Measurements from ENCODE around the gene PDZD8.

Gene PDZD8

GRCh38 chr10:117375360-117376178 is at the start of gene PDZD8:
PDZD8 (minus strand) TSS chr10:117375440; CDS start chr10:117375227, 213 bp downstream.
- DNase-seq (ENCODE audit: low read depth) = peak; percentile 52
- peak within 1 kb of the TSS; percentile 94 for H3K4me3 ChIP-seq (ENCODE audit: low read depth, low read length)
- no peak for TF ChIP-seq CTCF (IDR thresholded peaks at IDR 0.05; ENCODE audit: low read depth, low read length, missing control alignments)

- H3K4me3 ChIP-seq (ENCODE audit: low read depth, low read length) = no peak overlapping the region
- TF ChIP-seq CTCF (IDR thresholded peaks at IDR 0.05; ENCODE audit: low read depth, low read length, missing control alignments) = no peak
- no peak for DNase-seq (ENCODE audit: low read depth)
Measured at GRCh38 chr10:117424171-117424570, 48.9 kb upstream of the PDZD8 start.

- no peak for TF ChIP-seq CTCF (IDR thresholded peaks at IDR 0.05; ENCODE audit: low read depth, low read length, missing control alignments)
- no peak for DNase-seq (ENCODE audit: low read depth)
- H3K4me3 ChIP-seq (ENCODE audit: low read depth, low read length) = no peak overlapping the region
Measured at GRCh38 chr10:117421985-117422384, 46.7 kb upstream of the PDZD8 start.

- no peak for TF ChIP-seq CTCF (IDR thresholded peaks at IDR 0.05; ENCODE audit: low read depth, low read length, missing control alignments)
- no peak overlapping the region for H3K4me3 ChIP-seq (ENCODE audit: low read depth, low read length)
- DNase-seq (ENCODE audit: low read depth) = no peak
Measured at GRCh38 chr10:117420768-117421167, 45.5 kb upstream of the PDZD8 start.

- H3K4me3 ChIP-seq (ENCODE audit: low read depth, low read length) = no peak overlapping the region
- DNase-seq (ENCODE audit: low read depth) = no peak
- TF ChIP-seq CTCF (IDR thresholded peaks at IDR 0.05; ENCODE audit: low read depth, low read length, missing control alignments) = no peak
Measured at GRCh38 chr10:117419921-117420320, 44.7 kb upstream of the PDZD8 start.

- no peak for DNase-seq (ENCODE audit: low read depth)
- TF ChIP-seq CTCF (IDR thresholded peaks at IDR 0.05; ENCODE audit: low read depth, low read length, missing control alignments) = no peak
- no peak overlapping the region for H3K4me3 ChIP-seq (ENCODE audit: low read depth, low read length)
Measured at GRCh38 chr10:117419159-117419558, 43.9 kb upstream of the PDZD8 start.

- no peak for DNase-seq (ENCODE audit: low read depth)
Measured at GRCh38 chr10:117418121-117418520, 42.9 kb upstream of the PDZD8 start.

More at GRCh38 chr10:117418121-117418520, 42.9 kb upstream of the PDZD8 start:
- no peak for TF ChIP-seq CTCF (IDR thresholded peaks at IDR 0.05; ENCODE audit: low read depth, low read length, missing control alignments)
- H3K4me3 ChIP-seq (ENCODE audit: low read depth, low read length) = no peak overlapping the region
